SK-N-SH (cell line): ENCODE data around the gene POLR3B. TPM values are rescaled to one million over a fixed set of nuclear protein-coding genes. Genes with fewer than 3 reads are reported as not detected.

ENCODE experiments used
- CTCF ChIA-PET: fragments of 300-600, 350-600 bp; formaldehyde crosslinking; extraction: SDS; loops from one replicate; lab custom pipeline; 2021; lab: Yijun Ruan, JAX
- POLR2A ChIA-PET: fragments of 350-600 bp; sonication (Branson Sonifier 250); formaldehyde crosslinking; extraction: SDS; loops from one replicate; lab custom pipeline; 2020; ENCODE audit warnings: antibody characterized with exemption, inconsistent platforms; lab: Yijun Ruan, JAX
- DNase-seq: peaks from one replicate; pipeline ENCODE4 v3.0.0; 2012
- H2AFZ ChIP-seq: fragments of 200-600 bp; sonication (generic); 2 replicates; pipeline ENCODE4 v1.8.1; 2016; ENCODE audit warnings: antibody characterized with exemption, mild to moderate bottlenecking, low read depth
- H3F3A ChIP-seq: fragments of 200-600 bp; sonication (generic); replicated peaks from 2 replicates; pipeline ENCODE3; 2016; ENCODE audit warnings: antibody characterized with exemption, mild to moderate bottlenecking; ENCODE audit not compliant: insufficient read depth
- H3K27ac ChIP-seq, 2 experiments: fragments of 200-500 bp in 1 of 2; fragments of 200-600 bp in 1 of 2; sonication (Bioruptor generic) in 1 of 2; sonication (generic), shearing (Covaris generic) in 1 of 2; 2 replicates each; pipeline versions ENCODE4 v1.5.1 to v1.6.1; 2014 to 2016; ENCODE audit warnings: low read depth in 2 of 2, inconsistent platforms in 1 of 2, low read length in 1 of 2, mild to moderate bottlenecking in 1 of 2, mixed read lengths in 1 of 2
- H3K27me3 ChIP-seq: fragments of 200-600 bp; sonication (generic), shearing (Covaris generic); 2 replicates; pipeline ENCODE4 v1.6.1; 2016; ENCODE audit warnings: mixed run types; ENCODE audit not compliant: insufficient read depth
- H3K36me3 ChIP-seq, 2 experiments: fragments of 200-500 bp in 1 of 2; fragments of 200-600 bp in 1 of 2; sonication (Bioruptor generic) in 1 of 2; sonication (generic) in 1 of 2; replicated peaks in 1 of 2; 2 replicates each; pipeline versions ENCODE3 to v1.5.1; 2014 to 2016; ENCODE audit warnings: low read length in 1 of 2, mild to moderate bottlenecking in 1 of 2; ENCODE audit not compliant: insufficient read depth in 2 of 2, control insufficient read depth in 1 of 2
- H3K4me1 ChIP-seq, 2 experiments: fragments of 200-500 bp in 1 of 2; fragments of 200-600 bp in 1 of 2; sonication (Bioruptor generic) in 1 of 2; sonication (generic), shearing (Covaris generic) in 1 of 2; 2 replicates each; pipeline versions ENCODE4 v1.5.1 to v1.6.1; 2014 to 2016; ENCODE audit warnings: low read depth in 1 of 2, low read length in 1 of 2, mixed run types in 1 of 2; ENCODE audit not compliant: insufficient read depth in 2 of 2, control insufficient read depth in 1 of 2
- H3K4me2 ChIP-seq: fragments of 200-600 bp; sonication (generic), shearing (Covaris generic); 2 replicates; pipeline ENCODE4 v1.6.1; 2017; ENCODE audit warnings: mixed run types
- H3K4me3 ChIP-seq, 2 experiments: fragments of 200-500 bp in 1 of 2; fragments of 200-600 bp in 1 of 2; sonication (Bioruptor generic) in 1 of 2; sonication (generic), shearing (Covaris generic) in 1 of 2; 2 replicates each; pipeline versions ENCODE4 v1.5.1 to v1.8.1; 2014 to 2016; ENCODE audit warnings: low read depth in 2 of 2, inconsistent platforms in 1 of 2, low read length in 1 of 2, mild to moderate bottlenecking in 1 of 2, mixed read lengths in 1 of 2, moderate library complexity in 1 of 2
- H3K79me2 ChIP-seq: fragments of 200-600 bp; sonication (generic); 2 replicates; pipeline ENCODE4 v1.8.1; 2017; ENCODE audit warnings: mild to moderate bottlenecking; ENCODE audit not compliant: insufficient read depth
- H3K9ac ChIP-seq: fragments of 200-600 bp; sonication (generic); 2 replicates; pipeline ENCODE4 v1.6.1; 2017; ENCODE audit warnings: mixed run types
- H3K9me2 ChIP-seq: fragments of 200-600 bp; sonication (generic); 2 replicates; pipeline ENCODE4 v1.6.1; 2017; ENCODE audit warnings: mixed run types
- H3K9me3 ChIP-seq: fragments of 200-600 bp; sonication (generic); 2 replicates; pipeline ENCODE4 v1.6.1; 2017; ENCODE audit warnings: mixed run types, mild to moderate bottlenecking, moderate library complexity
- H4K20me1 ChIP-seq: fragments of 200-600 bp; sonication (generic); 2 replicates; pipeline ENCODE4 v1.6.1; 2017; ENCODE audit warnings: mild to moderate bottlenecking, mixed run types; ENCODE audit not compliant: insufficient read depth
- CTCF ChIP-seq: fragments of 200-600 bp; sonication (generic); IDR thresholded peaks from 2 replicates; pipeline ENCODE4 v1.6.1; 2017; ENCODE audit warnings: antibody characterized with exemption, mild to moderate bottlenecking, moderate library complexity
- FOSL2 ChIP-seq: IDR thresholded peaks from 2 replicates; pipeline ENCODE4 v1.4.0; 2012; ENCODE audit warnings: low read depth, mild to moderate bottlenecking, moderate library complexity, borderline replicate concordance
- FOXJ3 ChIP-seq: sonication (generic); formaldehyde crosslinking; IDR thresholded peaks from 2 replicates; pipeline ENCODE4 v1.5.1; 2020; ENCODE audit warnings: mild to moderate bottlenecking, missing genetic modification reagents
- FOXM1 ChIP-seq: IDR thresholded peaks from 2 replicates; pipeline ENCODE4 v1.4.0; 2012; ENCODE audit warnings: low read depth, mild to moderate bottlenecking
- GABPA ChIP-seq: IDR thresholded peaks from 2 replicates; pipeline ENCODE4 v1.4.0; 2012; ENCODE audit warnings: low read depth, mild to moderate bottlenecking
- GATA2 ChIP-seq: sonication (generic); formaldehyde crosslinking; IDR thresholded peaks from 2 replicates; pipeline ENCODE4 v1.5.0; 2020; ENCODE audit warnings: mild to moderate bottlenecking, missing genetic modification reagents
- IRF3 ChIP-seq: fragments of 150-350 bp; IDR thresholded peaks from 2 replicates; pipeline ENCODE4 v1.6.1; 2016; ENCODE audit warnings: mild to moderate bottlenecking, low read depth, low read length
- MXI1 ChIP-seq: IDR thresholded peaks from 2 replicates; pipeline ENCODE4 v1.6.1; 2012; ENCODE audit warnings: mild to moderate bottlenecking, low read depth, low read length, improper control_type of control experiment
- NRF1 ChIP-seq: IDR thresholded peaks from 2 replicates; pipeline ENCODE4 v1.6.1; 2012; ENCODE audit warnings: low read depth, mild to moderate bottlenecking, low read length
- POLR2AphosphoS5 ChIP-seq: IDR thresholded peaks from 2 replicates; pipeline ENCODE4 v1.6.1; 2012; ENCODE audit warnings: low read depth, low read length
- RAD21 ChIP-seq: IDR thresholded peaks from 2 replicates; pipeline ENCODE4 v1.6.1; 2012; ENCODE audit warnings: mild to moderate bottlenecking, low read length
- RXRA ChIP-seq: IDR thresholded peaks from 2 replicates; pipeline ENCODE4 v1.4.0; 2012; ENCODE audit warnings: low read depth, mild to moderate bottlenecking, borderline replicate concordance
- SIN3A ChIP-seq: IDR thresholded peaks from 2 replicates; pipeline ENCODE4 v1.6.1; 2012; ENCODE audit warnings: low read depth, mild to moderate bottlenecking, low read length, moderate library complexity, borderline replicate concordance
- TAF1 ChIP-seq: IDR thresholded peaks from 2 replicates; pipeline ENCODE4 v1.6.1; 2012; ENCODE audit warnings: low read depth, mild to moderate bottlenecking, low read length, moderate library complexity, borderline replicate concordance
- YY1 ChIP-seq: IDR thresholded peaks from 2 replicates; pipeline ENCODE4 v1.4.0; 2012; ENCODE audit warnings: low read depth, mild to moderate bottlenecking
- WGBS: methylation state at CpG from one replicate; pipeline ENCODE4 v1.1.6; 2017; ENCODE audit warnings: low lambda C conversion rate; 5-methylcytosine and 5-hydroxymethylcytosine counted together
- polyA plus RNA-seq, 3 experiments: library from polyadenylated mRNA; depleted of rRNA; stranded (reverse); fragments of >200 nt; gene quantifications; 2 replicates each; pipeline ENCODE4 v1.2.3, GENCODE V29; 2012
- TF ChIP-seq, protein P1 (sequence below): IDR thresholded peaks from 2 replicates; pipeline ENCODE4 v1.6.1; 2012; ENCODE audit warnings: mild to moderate bottlenecking, low read depth, low read length, moderate library complexity
- TF ChIP-seq, protein P2 (sequence below): IDR thresholded peaks from 2 replicates; pipeline ENCODE4; 2012
- TF ChIP-seq, protein P3 (sequence below): IDR thresholded peaks from 2 replicates; pipeline ENCODE4 v1.4.0; 2012; ENCODE audit warnings: low read depth
- TF ChIP-seq, protein P4 (sequence below): IDR thresholded peaks from 2 replicates; pipeline ENCODE4 v1.4.0; 2012; ENCODE audit warnings: low read depth, borderline replicate concordance
- TF ChIP-seq, protein P5 (sequence below): fragments of 150-350 bp; IDR thresholded peaks from 2 replicates; pipeline ENCODE4 v1.6.1; 2017; ENCODE audit warnings: antibody characterized with exemption, low read length, low read depth, borderline replicate concordance

Gene POLR3B
- polyA plus RNA-seq, 1 of the 3 experiments (the other 2 are of a cell fraction), result 3.3 TPM

- TF ChIP-seq CTCF, result no peak
Observed at GRCh38 chr12:106429043-106429552, 71.5 kb downstream of the POLR3B start (continued).

DNA sequence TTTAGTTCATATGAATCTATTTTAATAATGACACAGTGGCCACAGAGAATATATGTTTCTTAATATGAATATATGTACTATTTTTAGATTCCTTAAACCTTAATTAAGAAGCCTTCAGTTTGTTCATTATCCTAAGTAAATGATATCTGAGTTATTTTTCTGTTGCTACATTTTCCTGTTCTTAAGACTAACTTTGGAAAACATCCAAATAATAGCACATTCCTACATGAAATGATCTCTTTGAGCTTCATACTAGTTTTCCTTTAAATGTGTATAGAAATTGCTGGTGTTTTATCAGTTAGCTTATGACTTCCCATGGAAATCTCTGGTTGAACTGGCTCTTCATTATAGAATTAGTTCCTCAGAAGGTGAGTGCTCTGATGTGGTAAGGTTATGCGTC lies 72.1 kb downstream of the POLR3B start:
- no peak overlapping the region for H3K9ac ChIP-seq
- no peaks in the 10 kb centered on the region; a peak in 1 of 4 replicates for H3K4me1 ChIP-seq
- POLR2A ChIA-PET, result no interaction called here
- no peaks in the 10 kb centered on the region for H3K27me3 ChIP-seq
- no peaks in the 10 kb centered on the region for H3K79me2 ChIP-seq
- H3K9me2 ChIP-seq, result no peaks in the 10 kb centered on the region
- no peak overlapping the region for H3K4me2 ChIP-seq
- CTCF ChIA-PET, result no interaction called here
- H3K27ac ChIP-seq, result no peak overlapping the region
- no peak for DNase-seq
- 97% methylated on average over 1 of the region's 1 CpG for WGBS
- H3F3A ChIP-seq, result no peaks in the 10 kb centered on the region
- H3K9me3 ChIP-seq, result no peaks in the 10 kb centered on the region
- TF ChIP-seq FOSL2 (no peak), RAD21 (no peak), POLR2AphosphoS5 (no peak), FOXJ3 (CRISPR knock-in tag) (no peak), GABPA (no peak), IRF3 (no peak), FOXM1 (no peak), GATA2 (CRISPR knock-in tag) (no peak), YY1 (no peak), SIN3A (no peak), MXI1 (no peak), TAF1 (no peak), NRF1 (no peak), RXRA (no peak)
- TF ChIP-seq, protein P1, sequence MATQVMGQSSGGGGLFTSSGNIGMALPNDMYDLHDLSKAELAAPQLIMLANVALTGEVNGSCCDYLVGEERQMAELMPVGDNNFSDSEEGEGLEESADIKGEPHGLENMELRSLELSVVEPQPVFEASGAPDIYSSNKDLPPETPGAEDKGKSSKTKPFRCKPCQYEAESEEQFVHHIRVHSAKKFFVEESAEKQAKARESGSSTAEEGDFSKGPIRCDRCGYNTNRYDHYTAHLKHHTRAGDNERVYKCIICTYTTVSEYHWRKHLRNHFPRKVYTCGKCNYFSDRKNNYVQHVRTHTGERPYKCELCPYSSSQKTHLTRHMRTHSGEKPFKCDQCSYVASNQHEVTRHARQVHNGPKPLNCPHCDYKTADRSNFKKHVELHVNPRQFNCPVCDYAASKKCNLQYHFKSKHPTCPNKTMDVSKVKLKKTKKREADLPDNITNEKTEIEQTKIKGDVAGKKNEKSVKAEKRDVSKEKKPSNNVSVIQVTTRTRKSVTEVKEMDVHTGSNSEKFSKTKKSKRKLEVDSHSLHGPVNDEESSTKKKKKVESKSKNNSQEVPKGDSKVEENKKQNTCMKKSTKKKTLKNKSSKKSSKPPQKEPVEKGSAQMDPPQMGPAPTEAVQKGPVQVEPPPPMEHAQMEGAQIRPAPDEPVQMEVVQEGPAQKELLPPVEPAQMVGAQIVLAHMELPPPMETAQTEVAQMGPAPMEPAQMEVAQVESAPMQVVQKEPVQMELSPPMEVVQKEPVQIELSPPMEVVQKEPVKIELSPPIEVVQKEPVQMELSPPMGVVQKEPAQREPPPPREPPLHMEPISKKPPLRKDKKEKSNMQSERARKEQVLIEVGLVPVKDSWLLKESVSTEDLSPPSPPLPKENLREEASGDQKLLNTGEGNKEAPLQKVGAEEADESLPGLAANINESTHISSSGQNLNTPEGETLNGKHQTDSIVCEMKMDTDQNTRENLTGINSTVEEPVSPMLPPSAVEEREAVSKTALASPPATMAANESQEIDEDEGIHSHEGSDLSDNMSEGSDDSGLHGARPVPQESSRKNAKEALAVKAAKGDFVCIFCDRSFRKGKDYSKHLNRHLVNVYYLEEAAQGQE, result no peak
- TF ChIP-seq, protein P2, sequence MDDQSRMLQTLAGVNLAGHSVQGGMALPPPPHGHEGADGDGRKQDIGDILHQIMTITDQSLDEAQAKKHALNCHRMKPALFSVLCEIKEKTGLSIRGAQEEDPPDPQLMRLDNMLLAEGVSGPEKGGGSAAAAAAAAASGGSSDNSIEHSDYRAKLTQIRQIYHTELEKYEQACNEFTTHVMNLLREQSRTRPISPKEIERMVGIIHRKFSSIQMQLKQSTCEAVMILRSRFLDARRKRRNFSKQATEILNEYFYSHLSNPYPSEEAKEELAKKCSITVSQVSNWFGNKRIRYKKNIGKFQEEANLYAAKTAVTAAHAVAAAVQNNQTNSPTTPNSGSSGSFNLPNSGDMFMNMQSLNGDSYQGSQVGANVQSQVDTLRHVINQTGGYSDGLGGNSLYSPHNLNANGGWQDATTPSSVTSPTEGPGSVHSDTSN, result no peak
- TF ChIP-seq, protein P3, sequence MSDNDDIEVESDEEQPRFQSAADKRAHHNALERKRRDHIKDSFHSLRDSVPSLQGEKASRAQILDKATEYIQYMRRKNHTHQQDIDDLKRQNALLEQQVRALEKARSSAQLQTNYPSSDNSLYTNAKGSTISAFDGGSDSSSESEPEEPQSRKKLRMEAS, result no peak
- TF ChIP-seq, protein P4, sequence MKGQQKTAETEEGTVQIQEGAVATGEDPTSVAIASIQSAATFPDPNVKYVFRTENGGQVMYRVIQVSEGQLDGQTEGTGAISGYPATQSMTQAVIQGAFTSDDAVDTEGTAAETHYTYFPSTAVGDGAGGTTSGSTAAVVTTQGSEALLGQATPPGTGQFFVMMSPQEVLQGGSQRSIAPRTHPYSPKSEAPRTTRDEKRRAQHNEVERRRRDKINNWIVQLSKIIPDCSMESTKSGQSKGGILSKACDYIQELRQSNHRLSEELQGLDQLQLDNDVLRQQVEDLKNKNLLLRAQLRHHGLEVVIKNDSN, result no peak
- TF ChIP-seq, protein P5, sequence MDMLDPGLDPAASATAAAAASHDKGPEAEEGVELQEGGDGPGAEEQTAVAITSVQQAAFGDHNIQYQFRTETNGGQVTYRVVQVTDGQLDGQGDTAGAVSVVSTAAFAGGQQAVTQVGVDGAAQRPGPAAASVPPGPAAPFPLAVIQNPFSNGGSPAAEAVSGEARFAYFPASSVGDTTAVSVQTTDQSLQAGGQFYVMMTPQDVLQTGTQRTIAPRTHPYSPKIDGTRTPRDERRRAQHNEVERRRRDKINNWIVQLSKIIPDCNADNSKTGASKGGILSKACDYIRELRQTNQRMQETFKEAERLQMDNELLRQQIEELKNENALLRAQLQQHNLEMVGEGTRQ, result no peak
- peaks cover 21 to 26% of the 10 kb centered on the region in 2 experiments for H3K36me3 ChIP-seq
- no peaks in the 10 kb centered on the region for H4K20me1 ChIP-seq
- H3K4me3 ChIP-seq, result no peak overlapping the region
- no peak overlapping the region for H2AFZ ChIP-seq
